Measurements from ENCODE around the gene GNG8. TPM values are rescaled to one million over a fixed set of nuclear protein-coding genes. Genes with fewer than 3 reads are reported as not detected.

Gene GNG8
- total and polyA plus RNA-seq, 2 of the 13 experiments (the other 11 are each of a cell fraction or from before 2014, with no cell fraction given), result not detected

DNA sequence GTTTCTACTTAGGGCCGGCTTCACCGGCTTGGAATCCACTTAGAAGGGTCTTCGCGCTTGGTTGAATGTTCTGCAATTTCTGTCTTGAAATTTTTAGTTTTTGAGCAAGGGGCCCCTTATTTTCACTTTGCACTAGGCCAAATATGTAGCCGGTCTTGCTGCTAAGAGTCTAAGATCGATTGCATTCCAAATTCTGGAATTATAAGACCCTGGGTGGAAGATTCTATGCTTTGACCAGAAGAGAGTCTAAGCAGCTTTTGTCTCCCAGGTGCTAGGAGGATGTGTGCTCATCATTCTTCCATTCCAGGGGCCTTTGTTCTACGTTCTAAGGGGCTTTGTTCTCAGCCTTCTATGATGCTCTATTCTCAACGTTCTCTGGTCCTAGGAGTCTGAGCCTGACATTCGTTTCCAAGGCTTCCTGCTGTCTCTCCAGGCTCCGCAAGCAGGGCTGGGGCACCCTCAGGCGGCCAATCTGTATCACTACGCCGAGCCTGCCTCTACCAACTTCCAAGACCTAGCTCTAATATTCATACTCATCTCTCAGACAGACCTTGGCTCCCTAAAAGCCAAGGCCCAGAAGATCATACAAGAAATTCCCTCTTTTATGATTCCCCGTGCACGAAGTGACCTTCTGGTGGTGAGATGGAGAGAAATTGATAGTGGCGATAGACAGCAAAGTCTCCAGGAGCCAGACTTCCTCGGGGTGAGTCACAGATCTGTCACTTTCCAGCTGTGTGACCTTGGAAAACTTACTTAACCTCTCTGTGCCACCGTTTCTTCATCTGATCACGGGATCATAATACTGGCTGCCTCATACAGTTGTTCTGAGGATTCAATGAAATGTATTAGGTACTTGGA lies 26.0 kb upstream of the GNG8 start (continued):
- TF ChIP-seq MIXL1 (CRISPR knock-in tag; IDR thresholded peaks at IDR 0.05), result 0 out of 2 replicates have a peak, but pooled peaks have one; percentile 4
- no peak for TF ChIP-seq HNRNPL (IDR thresholded peaks at IDR 0.05; ENCODE audit: low read depth, low read length)
- no peak for TF ChIP-seq JDP2 (CRISPR knock-in tag; IDR thresholded peaks at IDR 0.05; ENCODE audit: borderline replicate concordance)
- no peak for TF ChIP-seq KAT8 (CRISPR knock-in tag; IDR thresholded peaks at IDR 0.05)
- TF ChIP-seq, protein P1, sequence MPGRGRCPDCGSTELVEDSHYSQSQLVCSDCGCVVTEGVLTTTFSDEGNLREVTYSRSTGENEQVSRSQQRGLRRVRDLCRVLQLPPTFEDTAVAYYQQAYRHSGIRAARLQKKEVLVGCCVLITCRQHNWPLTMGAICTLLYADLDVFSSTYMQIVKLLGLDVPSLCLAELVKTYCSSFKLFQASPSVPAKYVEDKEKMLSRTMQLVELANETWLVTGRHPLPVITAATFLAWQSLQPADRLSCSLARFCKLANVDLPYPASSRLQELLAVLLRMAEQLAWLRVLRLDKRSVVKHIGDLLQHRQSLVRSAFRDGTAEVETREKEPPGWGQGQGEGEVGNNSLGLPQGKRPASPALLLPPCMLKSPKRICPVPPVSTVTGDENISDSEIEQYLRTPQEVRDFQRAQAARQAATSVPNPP (CRISPR knock-in tag; IDR thresholded peaks at IDR 0.05), result no peak
- no peak for TF ChIP-seq ZNF382 (CRISPR knock-in tag; IDR thresholded peaks at IDR 0.05; ENCODE audit: borderline replicate concordance)
- TF ChIP-seq, protein P2, sequence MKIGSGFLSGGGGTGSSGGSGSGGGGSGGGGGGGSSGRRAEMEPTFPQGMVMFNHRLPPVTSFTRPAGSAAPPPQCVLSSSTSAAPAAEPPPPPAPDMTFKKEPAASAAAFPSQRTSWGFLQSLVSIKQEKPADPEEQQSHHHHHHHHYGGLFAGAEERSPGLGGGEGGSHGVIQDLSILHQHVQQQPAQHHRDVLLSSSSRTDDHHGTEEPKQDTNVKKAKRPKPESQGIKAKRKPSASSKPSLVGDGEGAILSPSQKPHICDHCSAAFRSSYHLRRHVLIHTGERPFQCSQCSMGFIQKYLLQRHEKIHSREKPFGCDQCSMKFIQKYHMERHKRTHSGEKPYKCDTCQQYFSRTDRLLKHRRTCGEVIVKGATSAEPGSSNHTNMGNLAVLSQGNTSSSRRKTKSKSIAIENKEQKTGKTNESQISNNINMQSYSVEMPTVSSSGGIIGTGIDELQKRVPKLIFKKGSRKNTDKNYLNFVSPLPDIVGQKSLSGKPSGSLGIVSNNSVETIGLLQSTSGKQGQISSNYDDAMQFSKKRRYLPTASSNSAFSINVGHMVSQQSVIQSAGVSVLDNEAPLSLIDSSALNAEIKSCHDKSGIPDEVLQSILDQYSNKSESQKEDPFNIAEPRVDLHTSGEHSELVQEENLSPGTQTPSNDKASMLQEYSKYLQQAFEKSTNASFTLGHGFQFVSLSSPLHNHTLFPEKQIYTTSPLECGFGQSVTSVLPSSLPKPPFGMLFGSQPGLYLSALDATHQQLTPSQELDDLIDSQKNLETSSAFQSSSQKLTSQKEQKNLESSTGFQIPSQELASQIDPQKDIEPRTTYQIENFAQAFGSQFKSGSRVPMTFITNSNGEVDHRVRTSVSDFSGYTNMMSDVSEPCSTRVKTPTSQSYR (CRISPR knock-in tag; IDR thresholded peaks at IDR 0.05; ENCODE audit: borderline replicate concordance), result no peak
- TF ChIP-seq ZNF12 (CRISPR knock-in tag; IDR thresholded peaks at IDR 0.05), result no peak
- TF ChIP-seq ZNF570 (CRISPR knock-in tag; IDR thresholded peaks at IDR 0.05; ENCODE audit: borderline replicate concordance), result no peak
- no peak for TF ChIP-seq SMYD3 (CRISPR knock-in tag; IDR thresholded peaks at IDR 0.05)
- TF ChIP-seq, protein P3, sequence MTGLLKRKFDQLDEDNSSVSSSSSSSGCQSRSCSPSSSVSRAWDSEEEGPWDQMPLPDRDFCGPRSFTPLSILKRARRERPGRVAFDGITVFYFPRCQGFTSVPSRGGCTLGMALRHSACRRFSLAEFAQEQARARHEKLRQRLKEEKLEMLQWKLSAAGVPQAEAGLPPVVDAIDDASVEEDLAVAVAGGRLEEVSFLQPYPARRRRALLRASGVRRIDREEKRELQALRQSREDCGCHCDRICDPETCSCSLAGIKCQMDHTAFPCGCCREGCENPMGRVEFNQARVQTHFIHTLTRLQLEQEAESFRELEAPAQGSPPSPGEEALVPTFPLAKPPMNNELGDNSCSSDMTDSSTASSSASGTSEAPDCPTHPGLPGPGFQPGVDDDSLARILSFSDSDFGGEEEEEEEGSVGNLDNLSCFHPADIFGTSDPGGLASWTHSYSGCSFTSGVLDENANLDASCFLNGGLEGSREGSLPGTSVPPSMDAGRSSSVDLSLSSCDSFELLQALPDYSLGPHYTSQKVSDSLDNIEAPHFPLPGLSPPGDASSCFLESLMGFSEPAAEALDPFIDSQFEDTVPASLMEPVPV (CRISPR knock-in tag; IDR thresholded peaks at IDR 0.05), result no peak
- no peak for TF ChIP-seq ZNF749 (CRISPR knock-in tag; IDR thresholded peaks at IDR 0.05; ENCODE audit: borderline replicate concordance)
- 0 out of 2 replicates have a peak, but pooled peaks have one; percentile 22 for TF ChIP-seq ELF3 (CRISPR knock-in tag; IDR thresholded peaks at IDR 0.05)
- no peak for TF ChIP-seq ZNF562 (CRISPR knock-in tag; IDR thresholded peaks at IDR 0.05; ENCODE audit: borderline replicate concordance)
- TF ChIP-seq THAP11 (CRISPR knock-in tag; IDR thresholded peaks at IDR 0.05), result peak; percentile 27; the same call in 1 of the 2 replicates
- peak; percentile 96 for TF ChIP-seq STAG1 (CRISPR knock-in tag; IDR thresholded peaks at IDR 0.05)
- TF ChIP-seq KDM2A (CRISPR knock-in tag; IDR thresholded peaks at IDR 0.05; ENCODE audit: borderline replicate concordance, low read depth), result no peak; the same call in 1 of the 2 replicates
- no peak for TF ChIP-seq ZNF776 (CRISPR knock-in tag; IDR thresholded peaks at IDR 0.05)
- TF ChIP-seq ZNF777 (CRISPR knock-in tag; IDR thresholded peaks at IDR 0.05), result peak; percentile 51; the same call in 1 of the 2 replicates
- TF ChIP-seq HOXA3 (CRISPR knock-in tag; IDR thresholded peaks at IDR 0.05), result peak; percentile 24; the same call in 1 of the 2 replicates
- TF ChIP-seq HES4 (CRISPR knock-in tag; IDR thresholded peaks at IDR 0.05; ENCODE audit: borderline replicate concordance), result no peak
- TF ChIP-seq ZNF546 (CRISPR knock-in tag; conservative IDR thresholded peaks at IDR 0.05), result no peak
- TF ChIP-seq NFE2L1 (CRISPR knock-in tag; IDR thresholded peaks at IDR 0.05; ENCODE audit: borderline replicate concordance), result no peak
- TF ChIP-seq ZNF44 (CRISPR knock-in tag; IDR thresholded peaks at IDR 0.05), result 0 out of 2 replicates have a peak, but pooled peaks have one; percentile 8
